ENCODE data around the gene FTSJ3. TPM values are rescaled to one million over a fixed set of nuclear protein-coding genes. Genes with fewer than 3 reads are reported as not detected.

FTSJ3 gene
- total RNA-seq, 1 donor from 2014 or later: 53.1 TPM

- no peak for DNase-seq (ENCODE audit: low read depth in 2 of 2)
These were observed 16.6 kb upstream of the FTSJ3 start for GRCh38 chr17:63843910-63844677.

DNA sequence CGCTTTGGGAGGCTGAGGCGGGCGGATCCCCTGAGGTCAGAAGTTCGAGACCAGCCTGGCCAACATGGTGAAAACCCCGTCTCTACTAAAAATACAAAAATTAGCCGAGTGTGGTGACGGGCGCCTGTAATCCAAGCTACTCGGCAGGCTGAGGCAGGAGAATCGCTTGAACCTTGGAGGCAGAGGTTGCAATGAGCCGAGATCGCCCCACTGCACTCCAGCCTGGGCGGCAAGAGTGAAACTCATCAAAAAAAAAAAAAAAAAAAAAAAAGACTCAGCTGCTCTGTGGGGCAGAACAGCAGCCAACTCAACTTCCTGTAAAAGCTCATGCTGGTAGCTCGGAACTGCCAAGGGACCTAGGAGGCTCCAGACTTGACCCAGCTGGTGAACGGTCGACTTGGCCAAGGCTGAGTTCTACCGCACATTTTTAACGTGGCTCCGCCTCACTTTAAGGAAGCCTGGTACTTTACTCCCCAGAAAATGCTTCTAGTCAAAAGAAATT, 16.0 kb upstream of the FTSJ3 start:
- DNase-seq (ENCODE audit: low read depth in 2 of 2): peak; percentile 49 to 78

GRCh38 chr17:63842540-63843386, 15.3 kb upstream of the FTSJ3 start, which contains the start of gene SMARCD2:
Gene SMARCD2, minus strand, starts transcription at chr17:63842685. Its CDS starts 11 bp downstream, at chr17:63842674.
- peak; percentile 99 for DNase-seq (ENCODE audit: low read depth in 2 of 2)

DNA sequence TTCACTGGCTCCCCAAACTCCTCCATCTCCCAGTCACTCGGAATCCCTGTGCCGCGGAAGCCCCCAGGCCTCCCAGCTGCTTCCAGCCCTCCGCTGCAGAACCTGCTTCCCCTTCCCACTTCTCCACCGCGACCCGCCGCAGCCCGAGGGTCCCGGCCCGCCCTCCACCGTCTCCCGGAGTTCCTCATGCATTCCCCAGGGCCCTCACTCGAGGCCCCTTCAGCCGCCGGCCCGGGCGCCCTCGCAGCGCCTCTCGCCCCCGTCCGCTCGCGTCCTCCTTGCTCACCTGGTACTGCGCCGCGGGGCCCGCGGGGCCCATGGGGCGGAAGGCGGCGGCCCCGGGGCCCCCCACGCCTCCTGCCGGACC, 14.7 kb upstream of the FTSJ3 start:
- DNase-seq (ENCODE audit: low read depth in 2 of 2): no peak

DNA sequence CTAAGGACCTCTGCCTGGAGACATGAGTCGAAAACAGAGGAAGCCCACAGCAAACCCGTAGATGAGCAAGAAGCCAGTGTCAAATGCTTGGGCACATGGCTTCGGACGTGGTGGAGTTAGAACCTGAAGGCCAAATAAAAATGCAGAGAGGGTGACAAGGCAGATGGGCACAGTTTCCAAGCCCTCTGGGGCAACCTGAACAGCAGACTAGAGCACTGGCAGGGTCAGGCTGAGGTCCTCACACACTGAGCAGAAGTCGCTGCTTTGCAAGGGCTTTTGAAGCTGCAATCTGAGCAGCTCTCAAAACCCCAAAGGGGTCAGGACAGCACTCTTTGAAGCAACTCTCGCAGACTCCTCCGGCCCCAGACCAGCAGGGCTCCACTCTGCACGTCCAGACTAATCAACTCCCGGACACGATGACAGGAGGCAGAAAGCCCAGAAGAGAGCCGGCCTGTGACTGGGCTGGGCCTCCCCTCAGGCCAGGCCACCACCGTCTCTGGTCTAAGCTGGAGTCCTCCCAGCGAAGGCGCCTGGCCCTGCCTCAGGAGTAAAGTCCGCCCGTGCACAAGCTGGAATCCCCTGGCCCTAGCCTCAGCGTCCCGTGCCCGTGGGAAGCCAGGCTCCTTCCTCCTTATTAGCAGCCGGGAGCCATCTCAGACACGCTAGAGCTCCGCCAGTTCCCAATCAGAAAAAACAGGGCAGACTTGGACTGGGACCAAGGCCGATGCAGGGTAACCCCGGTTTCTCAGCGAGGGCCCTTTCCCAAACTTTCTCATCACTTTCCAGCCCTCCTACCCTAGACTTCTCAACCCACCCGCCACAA, 14.1 kb upstream of the FTSJ3 start:
- DNase-seq (ENCODE audit: low read depth in 2 of 2): peak in 1 of 2 donors; percentile 39

- DNase-seq (ENCODE audit: low read depth in 2 of 2): no peak
These were observed 13.3 kb upstream of the FTSJ3 start for GRCh38 chr17:63840591-63841349.

DNA sequence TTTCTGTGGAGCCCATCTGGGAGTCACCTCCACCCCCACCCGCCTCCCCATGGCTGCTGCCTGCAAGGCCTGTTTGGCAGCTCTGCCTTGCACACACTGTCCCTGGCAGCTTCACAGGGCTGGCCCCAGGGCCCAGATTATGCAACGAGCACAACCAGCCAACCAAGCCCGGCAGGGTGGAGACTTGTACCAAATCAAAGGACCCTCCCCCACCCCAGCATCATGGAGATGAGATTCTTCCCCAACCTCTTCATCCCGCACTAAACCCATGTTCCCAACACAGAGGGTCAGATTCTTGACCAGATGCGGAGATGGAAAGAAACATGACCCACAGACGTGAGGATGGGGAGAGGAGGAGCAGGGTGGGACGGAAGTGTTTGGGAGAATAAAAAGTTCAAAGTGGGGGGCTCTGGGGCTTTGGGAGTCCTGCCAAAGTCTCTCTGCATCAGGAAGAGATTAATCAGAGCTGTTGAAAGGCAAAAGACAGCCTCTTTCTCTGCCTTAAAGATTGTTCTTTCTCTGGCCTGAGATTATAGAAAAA, 11.2 kb upstream of the FTSJ3 start:
- no peak for DNase-seq (ENCODE audit: low read depth in 2 of 2)

GRCh38 chr17:63837962-63838600, 10.6 kb upstream of the FTSJ3 start:
- no peak for DNase-seq (ENCODE audit: low read depth in 2 of 2)

DNA sequence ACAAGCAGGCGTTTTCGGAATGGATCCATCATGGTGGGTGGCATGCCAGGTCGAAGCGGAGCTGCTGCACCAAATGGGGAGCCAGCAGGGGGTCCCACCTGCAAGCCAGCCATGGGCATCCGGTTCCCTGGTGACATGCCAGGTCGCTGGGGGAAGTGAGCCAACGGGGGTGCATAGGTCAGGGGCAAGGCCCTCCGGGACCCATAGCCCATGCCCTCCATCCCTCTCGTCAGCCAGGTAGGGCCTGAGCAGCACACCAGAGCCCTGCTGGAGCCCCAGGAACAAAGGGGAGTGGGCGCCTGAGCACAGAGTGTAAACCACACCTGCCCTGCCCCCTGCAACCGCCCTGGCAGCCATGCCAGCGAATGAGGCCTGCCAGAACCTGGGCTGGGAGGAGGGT, 10.0 kb upstream of the FTSJ3 start:
- no peak for DNase-seq (ENCODE audit: low read depth in 2 of 2)

GRCh38 chr17:63836811-63837210, 9.3 kb upstream of the FTSJ3 start:
- DNase-seq (ENCODE audit: low read depth in 2 of 2): no peak

GRCh38 chr17:63835167-63835720, 7.8 kb upstream of the FTSJ3 start:
- DNase-seq (ENCODE audit: low read depth in 2 of 2): no peak

DNA sequence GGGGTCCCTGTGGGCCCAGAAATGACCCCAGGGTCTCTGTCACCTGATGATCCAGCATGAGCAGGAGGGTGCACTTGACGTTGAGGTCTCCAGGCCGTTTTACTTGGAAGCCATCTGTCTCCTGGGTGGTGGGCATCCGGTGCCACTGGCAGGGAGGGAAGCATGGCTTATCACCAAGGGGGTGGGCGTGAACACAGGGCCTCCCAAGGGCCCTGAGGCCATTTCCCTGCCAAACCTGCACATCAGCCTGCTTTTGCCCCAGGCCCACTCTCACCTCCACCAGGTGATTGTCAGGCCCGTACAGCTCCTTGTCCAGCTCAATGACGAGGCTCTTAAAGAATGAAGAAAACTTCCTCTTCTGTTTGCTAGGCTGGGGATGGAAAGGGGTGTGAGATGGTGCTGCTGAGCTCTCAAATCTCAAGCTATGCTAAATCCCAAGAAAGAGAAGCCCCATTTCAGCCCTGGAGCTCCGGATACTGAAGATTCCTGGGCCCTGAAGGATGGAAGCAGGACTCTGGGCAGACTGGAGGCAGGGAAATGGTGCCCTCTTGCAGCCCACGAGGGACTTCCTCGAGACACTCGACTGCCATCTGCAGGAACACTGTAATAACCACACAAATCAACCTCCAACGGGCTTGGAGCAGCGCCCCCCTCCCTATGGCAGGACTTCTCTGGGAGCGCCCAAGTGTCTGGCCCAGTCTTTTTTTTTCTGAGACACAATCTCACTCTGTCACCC, 7.1 kb upstream of the FTSJ3 start:
- peak; percentile 65 to 84 for DNase-seq (ENCODE audit: low read depth in 2 of 2)

DNA sequence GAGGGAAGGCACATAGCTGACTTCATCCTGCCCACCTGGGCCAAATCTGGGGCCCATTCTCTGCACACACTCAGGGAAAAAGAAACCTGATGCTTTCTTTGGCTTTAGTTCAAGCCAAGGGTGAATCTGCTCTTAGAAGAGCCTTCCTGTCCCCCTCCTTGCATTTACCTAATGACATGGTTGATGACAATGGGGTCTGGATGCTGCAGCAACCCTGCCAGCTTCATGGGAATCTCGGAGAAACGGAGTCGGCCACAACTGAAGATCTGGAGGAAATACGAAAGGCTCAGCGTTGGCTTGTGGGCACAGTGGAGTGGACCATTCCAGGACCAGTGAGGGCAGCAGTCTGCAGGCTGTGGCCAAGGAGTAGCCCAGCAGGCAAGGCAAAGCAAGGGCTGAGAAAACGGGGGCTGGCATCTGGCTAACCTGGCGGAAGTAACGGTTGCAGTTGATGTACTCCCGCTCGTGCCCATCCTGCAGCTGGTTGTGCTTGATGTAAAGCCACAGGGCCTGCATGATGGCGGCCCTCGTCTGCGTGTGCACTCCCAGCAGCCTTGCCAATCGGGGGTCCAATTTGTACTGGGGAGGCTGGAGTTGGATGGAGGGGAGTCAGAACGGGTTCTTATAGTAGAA, 6.4 kb upstream of the FTSJ3 start:
- no peak for DNase-seq (ENCODE audit: low read depth in 2 of 2)

- DNase-seq (ENCODE audit: low read depth in 2 of 2): no peak
These were observed 5.7 kb upstream of the FTSJ3 start for GRCh38 chr17:63833026-63833740.

DNA sequence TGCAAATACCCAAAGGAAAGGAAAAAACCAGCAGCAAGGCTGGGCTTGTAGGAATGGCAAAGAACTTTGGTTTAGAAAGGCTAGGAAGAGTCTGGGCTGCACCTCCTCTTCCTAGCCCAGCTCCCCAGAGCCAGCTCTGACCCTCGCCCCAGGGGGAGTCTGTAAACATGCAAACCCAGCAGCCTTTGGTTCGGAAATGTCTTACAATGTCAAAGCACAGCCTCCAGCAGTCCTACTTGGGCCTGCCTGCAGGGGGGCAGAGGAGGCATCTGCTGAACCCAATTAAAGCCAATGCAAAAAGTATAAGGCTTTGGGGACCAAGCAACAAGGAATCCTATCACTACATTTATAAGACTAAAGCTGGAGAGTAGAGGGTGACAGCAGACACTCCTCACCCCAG, 5.0 kb upstream of the FTSJ3 start:
- DNase-seq (ENCODE audit: low read depth in 2 of 2): no peak

DNA sequence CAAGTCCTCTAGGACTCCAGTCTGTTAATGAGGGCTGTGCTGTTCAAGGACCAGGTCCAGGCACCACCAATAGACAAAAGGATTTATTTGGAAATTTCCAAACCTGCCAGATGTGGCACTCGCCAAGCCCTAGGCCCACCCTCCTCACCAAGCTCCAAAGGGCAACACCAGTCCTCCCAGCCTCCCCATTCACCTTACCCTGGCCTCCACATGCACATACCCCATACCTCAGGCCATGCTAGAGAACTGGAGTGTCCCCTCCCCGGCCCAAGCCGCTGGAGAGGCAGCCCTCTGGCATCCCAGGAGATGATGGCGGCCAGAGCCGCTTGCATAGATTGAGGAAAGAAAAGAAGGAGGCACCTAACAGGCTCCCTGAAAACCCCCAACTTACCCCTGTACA, 4.6 kb upstream of the FTSJ3 start:
- DNase-seq (ENCODE audit: low read depth in 2 of 2): no peak

- DNase-seq (ENCODE audit: low read depth in 2 of 2): no peak
These were observed 4.0 kb upstream of the FTSJ3 start for GRCh38 chr17:63831505-63831904.

GRCh38 chr17:63830904-63831491, 3.5 kb upstream of the FTSJ3 start:
- no peak for DNase-seq (ENCODE audit: low read depth in 2 of 2)

Data from dermis microvascular lymphatic vessel endothelial cell (primary cell).